Measurements from ENCODE around the gene KCNN2.

- TF ChIP-seq, protein P1, sequence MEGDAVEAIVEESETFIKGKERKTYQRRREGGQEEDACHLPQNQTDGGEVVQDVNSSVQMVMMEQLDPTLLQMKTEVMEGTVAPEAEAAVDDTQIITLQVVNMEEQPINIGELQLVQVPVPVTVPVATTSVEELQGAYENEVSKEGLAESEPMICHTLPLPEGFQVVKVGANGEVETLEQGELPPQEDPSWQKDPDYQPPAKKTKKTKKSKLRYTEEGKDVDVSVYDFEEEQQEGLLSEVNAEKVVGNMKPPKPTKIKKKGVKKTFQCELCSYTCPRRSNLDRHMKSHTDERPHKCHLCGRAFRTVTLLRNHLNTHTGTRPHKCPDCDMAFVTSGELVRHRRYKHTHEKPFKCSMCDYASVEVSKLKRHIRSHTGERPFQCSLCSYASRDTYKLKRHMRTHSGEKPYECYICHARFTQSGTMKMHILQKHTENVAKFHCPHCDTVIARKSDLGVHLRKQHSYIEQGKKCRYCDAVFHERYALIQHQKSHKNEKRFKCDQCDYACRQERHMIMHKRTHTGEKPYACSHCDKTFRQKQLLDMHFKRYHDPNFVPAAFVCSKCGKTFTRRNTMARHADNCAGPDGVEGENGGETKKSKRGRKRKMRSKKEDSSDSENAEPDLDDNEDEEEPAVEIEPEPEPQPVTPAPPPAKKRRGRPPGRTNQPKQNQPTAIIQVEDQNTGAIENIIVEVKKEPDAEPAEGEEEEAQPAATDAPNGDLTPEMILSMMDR (conservative IDR thresholded peaks at IDR 0.05; ENCODE audit: low read depth, low read length): no peak
- TF ChIP-seq, protein P2, sequence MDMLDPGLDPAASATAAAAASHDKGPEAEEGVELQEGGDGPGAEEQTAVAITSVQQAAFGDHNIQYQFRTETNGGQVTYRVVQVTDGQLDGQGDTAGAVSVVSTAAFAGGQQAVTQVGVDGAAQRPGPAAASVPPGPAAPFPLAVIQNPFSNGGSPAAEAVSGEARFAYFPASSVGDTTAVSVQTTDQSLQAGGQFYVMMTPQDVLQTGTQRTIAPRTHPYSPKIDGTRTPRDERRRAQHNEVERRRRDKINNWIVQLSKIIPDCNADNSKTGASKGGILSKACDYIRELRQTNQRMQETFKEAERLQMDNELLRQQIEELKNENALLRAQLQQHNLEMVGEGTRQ (IDR thresholded peaks at IDR 0.05; ENCODE audit: low read depth, low read length): no peak
- no peak for TF ChIP-seq POLR2A (IDR thresholded peaks at IDR 0.05; ENCODE audit: low read depth, low read length)
- no peak for TF ChIP-seq RFX5 (IDR thresholded peaks at IDR 0.05; ENCODE audit: low read depth, low read length)
- TF ChIP-seq BHLHE40 (IDR thresholded peaks at IDR 0.05; ENCODE audit: low read depth, low read length): no peak
- TF ChIP-seq MAZ (IDR thresholded peaks at IDR 0.05; ENCODE audit: borderline replicate concordance, low read depth, low read length): no peak
- no peak for TF ChIP-seq RAD21 (IDR thresholded peaks at IDR 0.05; ENCODE audit: low read length)
- no peak for TF ChIP-seq SMC3 (IDR thresholded peaks at IDR 0.05; ENCODE audit: low read depth, low read length)
- TF ChIP-seq MAFK (IDR thresholded peaks at IDR 0.05; ENCODE audit: low read depth, low read length): no peak
- TF ChIP-seq CHD1 (IDR thresholded peaks at IDR 0.05; ENCODE audit: low read depth, low read length): no peak
Measured at GRCh38 chr5:114467171-114467570, 105.3 kb downstream of the KCNN2 start.

Measured in IMR-90 (cell line).